ENCODE results near the gene RPS6KA2.

The RPS6KA2 gene

GRCh38 chr6:166444446-166444845 lies 182.6 kb downstream of the RPS6KA2 start:
- DNase-seq (ENCODE audit: low spot score) = no peak

- DNase-seq (ENCODE audit: low spot score) = no peak
These were observed 183.9 kb downstream of the RPS6KA2 start for GRCh38 chr6:166443166-166443565.

- no peak for DNase-seq (ENCODE audit: low spot score)
These were observed 184.8 kb downstream of the RPS6KA2 start for GRCh38 chr6:166442131-166442685.

GRCh38 chr6:166441325-166442078 lies 185.5 kb downstream of the RPS6KA2 start:
- no peak for DNase-seq (ENCODE audit: low spot score)

GRCh38 chr6:166440729-166441128 lies 186.3 kb downstream of the RPS6KA2 start:
- DNase-seq (ENCODE audit: low spot score) = no peak

- DNase-seq (ENCODE audit: low spot score) = no peak
These were observed 186.9 kb downstream of the RPS6KA2 start for GRCh38 chr6:166440106-166440505.

- no peak for DNase-seq (ENCODE audit: low spot score)
These were observed 187.5 kb downstream of the RPS6KA2 start for GRCh38 chr6:166439366-166440091.

GRCh38 chr6:166438211-166438861 lies 188.7 kb downstream of the RPS6KA2 start:
- no peak for DNase-seq (ENCODE audit: low spot score)

GRCh38 chr6:166437661-166438060 lies 189.4 kb downstream of the RPS6KA2 start:
- no peak for DNase-seq (ENCODE audit: low spot score)

- DNase-seq (ENCODE audit: low spot score) = no peak
These were observed 190.6 kb downstream of the RPS6KA2 start for GRCh38 chr6:166436195-166437139.

GRCh38 chr6:166435574-166435973 lies 191.5 kb downstream of the RPS6KA2 start:
- DNase-seq (ENCODE audit: low spot score) = no peak

- no peak for DNase-seq (ENCODE audit: low spot score)
These were observed 192.7 kb downstream of the RPS6KA2 start for GRCh38 chr6:166434336-166434735.

- no peak for DNase-seq (ENCODE audit: low spot score)
These were observed 194.0 kb downstream of the RPS6KA2 start for GRCh38 chr6:166433096-166433495.

GRCh38 chr6:166430269-166430668 lies 196.8 kb downstream of the RPS6KA2 start:
- no peak for DNase-seq (ENCODE audit: low spot score)

GRCh38 chr6:166424431-166424830 lies 202.6 kb downstream of the RPS6KA2 start:
- no peak for DNase-seq (ENCODE audit: low spot score)

- no peak for DNase-seq (ENCODE audit: low spot score)
These were observed 203.3 kb downstream of the RPS6KA2 start for GRCh38 chr6:166423781-166424180.

- no peak for DNase-seq (ENCODE audit: low spot score)
These were observed 203.9 kb downstream of the RPS6KA2 start for GRCh38 chr6:166423051-166423745.

- DNase-seq (ENCODE audit: low spot score) = no peak
These were observed 204.7 kb downstream of the RPS6KA2 start for GRCh38 chr6:166422201-166422940.

GRCh38 chr6:166420351-166420750 lies 206.7 kb downstream of the RPS6KA2 start:
- no peak for DNase-seq (ENCODE audit: low spot score)

GRCh38 chr6:166419717-166420116 lies 207.3 kb downstream of the RPS6KA2 start:
- no peak for DNase-seq (ENCODE audit: low spot score)
